AG10803 (cell line): ENCODE measurements around the gene ARHGAP15.

Experiments
- DNase-seq: peaks from one replicate; pipeline ENCODE4 v3.0.0; 2010; ENCODE audit warnings: low read depth
- H3K4me3 ChIP-seq: 2 replicates; pipeline ENCODE4 v1.5.1; 2011; ENCODE audit warnings: mild to moderate bottlenecking, low read length, control low read depth
- TF ChIP-seq, protein P1 (sequence below): conservative IDR thresholded peaks from 2 replicates; pipeline ENCODE4 v1.5.1; 2011; ENCODE audit warnings: mild to moderate bottlenecking, low read length, control low read depth, inconsistent platforms

The ARHGAP15 gene

DNA sequence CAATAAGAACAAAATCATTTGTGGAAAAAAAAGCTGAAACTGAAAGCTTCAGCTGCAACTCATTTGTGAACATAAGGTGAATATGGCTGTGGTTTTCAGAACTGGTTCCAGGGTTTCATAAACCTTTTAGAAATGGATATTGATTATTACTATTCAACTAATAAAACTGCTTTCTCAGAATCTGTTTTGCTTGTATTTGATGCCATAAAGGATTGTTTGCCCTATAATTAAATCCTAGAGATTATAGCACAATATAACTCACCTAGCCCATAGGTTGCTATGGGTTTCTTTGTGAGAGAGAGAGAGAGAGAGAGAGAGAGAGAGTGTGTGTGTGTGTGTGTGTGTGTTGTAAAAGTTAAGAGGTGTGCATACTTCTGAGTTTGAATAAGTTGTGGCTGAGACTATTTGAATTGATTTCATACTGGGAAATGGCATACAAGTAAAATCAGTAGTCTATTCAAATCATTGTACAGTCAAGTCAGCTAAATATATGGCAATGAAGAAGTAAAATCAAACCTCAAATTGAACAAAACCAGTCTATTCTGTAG, 339.2 kb downstream of the ARHGAP15 start:
- TF ChIP-seq, protein P1, sequence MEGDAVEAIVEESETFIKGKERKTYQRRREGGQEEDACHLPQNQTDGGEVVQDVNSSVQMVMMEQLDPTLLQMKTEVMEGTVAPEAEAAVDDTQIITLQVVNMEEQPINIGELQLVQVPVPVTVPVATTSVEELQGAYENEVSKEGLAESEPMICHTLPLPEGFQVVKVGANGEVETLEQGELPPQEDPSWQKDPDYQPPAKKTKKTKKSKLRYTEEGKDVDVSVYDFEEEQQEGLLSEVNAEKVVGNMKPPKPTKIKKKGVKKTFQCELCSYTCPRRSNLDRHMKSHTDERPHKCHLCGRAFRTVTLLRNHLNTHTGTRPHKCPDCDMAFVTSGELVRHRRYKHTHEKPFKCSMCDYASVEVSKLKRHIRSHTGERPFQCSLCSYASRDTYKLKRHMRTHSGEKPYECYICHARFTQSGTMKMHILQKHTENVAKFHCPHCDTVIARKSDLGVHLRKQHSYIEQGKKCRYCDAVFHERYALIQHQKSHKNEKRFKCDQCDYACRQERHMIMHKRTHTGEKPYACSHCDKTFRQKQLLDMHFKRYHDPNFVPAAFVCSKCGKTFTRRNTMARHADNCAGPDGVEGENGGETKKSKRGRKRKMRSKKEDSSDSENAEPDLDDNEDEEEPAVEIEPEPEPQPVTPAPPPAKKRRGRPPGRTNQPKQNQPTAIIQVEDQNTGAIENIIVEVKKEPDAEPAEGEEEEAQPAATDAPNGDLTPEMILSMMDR = no peak

DNA sequence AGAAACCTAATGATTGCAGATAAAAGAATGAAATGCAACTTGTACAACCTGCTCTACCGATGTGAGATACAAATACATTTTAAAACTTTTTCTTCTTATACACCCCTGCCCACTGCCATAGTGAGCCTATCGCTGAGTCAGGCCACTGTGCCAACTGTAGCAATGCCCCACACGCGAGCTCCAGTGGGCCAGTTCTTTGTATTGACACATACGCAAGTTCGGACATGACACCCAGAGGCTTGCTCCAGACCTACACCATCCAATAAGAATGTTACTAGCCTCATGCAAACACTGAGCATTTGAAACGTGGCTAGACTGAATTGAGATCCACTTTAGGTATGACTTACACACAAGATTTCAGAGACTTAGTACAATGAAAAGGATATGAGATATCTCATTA, 340.1 kb downstream of the ARHGAP15 start:
- no peak for DNase-seq
- TF ChIP-seq, protein P1 = no peak
- H3K4me3 ChIP-seq = no peak overlapping the region

More for the DNA sequence above, 339.2 kb downstream of the ARHGAP15 start:
- H3K4me3 ChIP-seq = no peak overlapping the region
- no peak for DNase-seq

DNA sequence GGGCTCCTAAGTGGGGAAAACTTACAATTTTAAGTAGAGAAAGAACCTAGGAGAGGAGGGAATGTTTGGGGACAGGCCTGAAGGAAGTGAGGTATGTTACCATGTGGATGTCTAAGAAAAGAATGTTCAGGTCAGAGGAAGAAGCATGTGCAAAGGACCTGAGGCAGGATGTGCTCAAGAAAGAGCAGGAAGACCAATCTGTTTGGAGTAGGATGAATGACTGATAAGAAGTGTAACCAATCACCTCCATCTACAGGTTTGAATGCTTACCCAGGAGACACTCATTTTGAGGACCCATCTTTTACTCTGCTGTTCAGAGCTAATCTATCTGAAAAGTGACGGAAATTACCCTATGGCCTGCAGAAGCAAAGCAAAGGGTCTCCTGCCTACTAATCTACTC, 342.3 kb downstream of the ARHGAP15 start:
- DNase-seq = no peak
- H3K4me3 ChIP-seq = no peak overlapping the region
- TF ChIP-seq, protein P1 = no peak

DNA sequence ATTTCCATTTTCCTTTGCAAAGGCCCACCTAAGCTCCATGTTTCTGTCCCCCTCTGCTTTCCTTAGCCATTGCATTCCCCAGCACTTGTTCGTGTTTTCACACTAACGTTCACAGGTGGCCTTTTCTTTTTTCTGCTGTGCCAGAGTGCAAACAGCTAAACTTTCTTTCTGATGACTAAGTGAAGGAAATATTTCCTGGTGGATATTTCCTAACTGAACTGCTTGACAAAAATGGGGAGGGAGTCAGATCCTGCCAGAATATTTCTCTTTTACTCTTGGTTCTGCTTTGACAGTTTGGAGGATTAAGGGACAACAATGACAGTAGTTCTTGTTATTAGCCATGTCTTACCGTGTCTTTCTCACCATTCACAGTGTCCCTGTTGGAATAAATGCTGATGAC, 344.0 kb downstream of the ARHGAP15 start:
- no peak overlapping the region for H3K4me3 ChIP-seq
- DNase-seq = peak; percentile 62
- TF ChIP-seq, protein P1 = no peak

DNA sequence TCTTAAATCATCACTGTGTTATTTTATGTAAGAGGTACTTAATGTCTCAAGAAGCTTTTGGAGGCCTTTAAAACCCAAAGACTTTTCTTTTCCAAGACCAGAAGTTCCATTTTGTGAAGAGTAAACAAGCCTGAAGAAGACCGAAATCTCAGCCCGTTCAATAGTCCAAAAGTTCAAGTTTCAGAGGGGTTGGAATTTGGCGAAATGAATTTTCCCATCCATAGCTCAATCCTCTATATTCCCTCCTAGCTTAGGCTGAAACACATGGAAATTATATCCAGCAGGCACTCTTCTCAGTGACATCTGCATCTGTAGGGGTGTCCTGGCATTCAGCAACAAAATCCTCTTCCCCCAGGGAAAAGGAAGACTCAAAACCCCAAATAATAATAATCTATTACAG, 344.6 kb downstream of the ARHGAP15 start:
- no peak overlapping the region for H3K4me3 ChIP-seq
- TF ChIP-seq, protein P1 = no peak
- DNase-seq = no peak

DNA sequence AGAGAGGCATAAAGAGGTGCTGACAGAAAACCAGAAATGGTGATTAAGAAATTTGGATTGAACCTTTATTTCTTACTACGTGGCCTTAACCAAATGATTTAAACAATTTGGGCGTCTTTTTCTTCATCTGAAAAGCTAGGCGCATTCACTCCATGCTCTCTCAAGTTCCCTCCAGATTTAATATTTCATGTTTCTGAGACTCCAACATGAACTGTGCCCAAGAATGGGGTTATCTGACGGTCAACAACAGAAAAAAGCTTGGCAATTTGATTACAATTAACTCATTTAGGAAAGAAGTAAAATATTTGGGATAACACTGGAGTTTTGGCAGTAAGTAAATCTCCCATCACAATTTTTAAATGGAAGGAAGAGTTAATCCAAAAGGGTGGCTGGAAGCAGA, 345.4 kb downstream of the ARHGAP15 start:
- DNase-seq = no peak
- H3K4me3 ChIP-seq = no peak overlapping the region
- TF ChIP-seq, protein P1 = no peak

DNA sequence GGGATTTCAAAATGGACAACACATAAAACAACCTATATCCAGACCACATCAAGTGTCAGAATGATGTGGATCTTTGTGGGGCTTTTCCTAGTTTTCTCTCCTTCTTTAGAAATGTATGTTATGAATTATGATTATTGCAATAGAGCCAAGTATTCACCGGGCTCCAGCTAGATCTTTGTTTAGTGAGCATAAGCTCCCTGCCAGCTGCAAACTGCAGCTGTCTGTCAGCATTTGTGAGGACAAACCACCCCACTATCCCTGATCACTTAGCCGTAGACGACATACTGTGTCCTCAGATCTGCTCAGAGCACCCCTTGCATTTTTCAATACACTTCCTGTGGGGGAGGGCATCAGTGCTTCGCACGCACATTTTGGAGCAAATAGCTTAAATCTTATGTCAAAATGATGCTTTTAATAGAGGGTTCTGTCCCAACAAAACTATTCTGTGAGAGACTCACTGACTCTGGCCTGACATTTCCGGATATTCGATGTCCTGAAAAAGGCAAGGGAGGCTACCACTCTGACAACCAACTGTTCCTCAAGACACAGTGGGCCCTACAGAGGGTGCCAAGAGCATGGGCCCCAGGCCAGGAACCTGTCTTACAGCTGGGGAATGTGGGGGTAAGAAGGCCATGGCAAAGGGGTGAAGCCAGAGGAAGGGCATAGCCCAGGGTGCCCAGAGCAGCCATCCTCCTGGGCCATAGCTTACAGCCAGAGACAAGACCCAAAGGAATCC, 346.0 kb downstream of the ARHGAP15 start:
- DNase-seq = peak; percentile 39
- no peak overlapping the region for H3K4me3 ChIP-seq
- TF ChIP-seq, protein P1 = no peak
